Heart right ventricle (tissue), 16 donors: ENCODE measurements around the gene HRAS. TPM values are rescaled to one million over a fixed set of nuclear protein-coding genes. Genes with fewer than 3 reads are reported as not detected.

Experiments
- ATAC-seq, 8 donors: fragments of 200-7000 bp; cut with Tn5 transposase; one replicate each; pipeline ENCODE4 v1.9.1; 2020; ENCODE audit warnings: mild to moderate bottlenecking in 8 of 8, moderate library complexity in 8 of 8, moderate number of reproducible peaks in 1 of 8
- DNase-seq, 2 donors: peaks; one replicate each; pipeline ENCODE4 v3.0.0-alpha.2; 2020
- H3K27ac ChIP-seq, 10 donors: fragments of 200-600 bp; sonication (generic) in 2 of 10; one replicate each; pipeline versions ENCODE4 v1.5.0 to v1.8.0; 2020 to 2022; ENCODE audit warnings: mild to moderate bottlenecking in 3 of 10
- H3K27me3 ChIP-seq, 7 donors: fragments of 200-600 bp; one replicate each; pipeline ENCODE4 v1.8.0; 2021 to 2022; ENCODE audit warnings: mild to moderate bottlenecking in 2 of 7
- H3K36me3 ChIP-seq, 9 donors: fragments of 200-600 bp; sonication (generic) in 1 of 9; one replicate each; pipeline versions ENCODE4 v1.5.0 to v1.8.0; 2020 to 2022; ENCODE audit warnings: mild to moderate bottlenecking in 2 of 9
- H3K4me1 ChIP-seq, 9 donors: fragments of 200-600 bp; sonication (generic) in 1 of 9; one replicate each; pipeline versions ENCODE4 v1.5.0 to v1.8.0; 2020 to 2022; ENCODE audit warnings: mild to moderate bottlenecking in 4 of 9
- H3K4me3 ChIP-seq, 10 donors: fragments of 200-600 bp; sonication (generic) in 2 of 10; one replicate each; pipeline versions ENCODE4 v1.5.0 to v1.8.0; 2020 to 2022; ENCODE audit warnings: mild to moderate bottlenecking in 7 of 10, moderate library complexity in 2 of 10
- H3K9me3 ChIP-seq, 11 donors: fragments of 200-600 bp in 10 of 11; sonication (generic) in 2 of 11; one replicate each; pipeline versions ENCODE4 v1.5.0 to v1.8.0; 2013 to 2022; ENCODE audit warnings: mild to moderate bottlenecking in 2 of 11, control low read depth in 1 of 11, moderate library complexity in 1 of 11
- WGBS, 2 donors: extraction: QIAGEN DNeasy Blood & Tissue Kit; methylation state at CpG; one replicate each; pipeline ENCODE4 v1.1.7; 2013; ENCODE audit warnings: inconsistent platforms in 1 of 2; 5-methylcytosine and 5-hydroxymethylcytosine counted together
- intact Hi-C, 10 donors: fragments of 100-400 bp; cut with DNase I; formaldehyde crosslinking; loops; one replicate each; pipeline versions ENCODE4 v1.11.1 to v1.14.2; 2022
- polyA plus RNA-seq, 2 donors: library from polyadenylated mRNA; stranded (reverse); fragments of 200-250 nt; gene quantifications; one replicate each; pipeline ENCODE4 v1.2.3, GENCODE V29; 2013
- total RNA-seq, 10 donors: library from RNA; stranded (reverse); fragmentation: NEBNext Ultra II Directional in 3 of 10; extraction: Animal tissue kit (Norgen Biotek cat#: 25700) in 3 of 10; gene quantifications; one replicate each; pipeline versions ENCODE4 v1.2.1 to v1.2.4, GENCODE V29; 2021 to 2023
- TF ChIP-seq, protein P1 (sequence below), 9 donors: fragments of 200-600 bp; sonication (generic) in 2 of 9; IDR thresholded peaks; one replicate each; pipeline versions ENCODE4 v1.5.0 to v1.8.0; 2021 to 2022; ENCODE audit warnings: antibody characterized with exemption in 9 of 9, mild to moderate bottlenecking in 5 of 9, moderate library complexity in 1 of 9
- donor health status: Arrhythmogenic right ventricular cardiomyopathy.
- donor health status: ischemic (EF 13 %, LVEDD 7.1; RV severe dilation, severe dysfunction).
- donor health status: healthy with polysubstance abuse.
- donor health status: DM: no; HTN: yes; CAD: no.
- donor health status: DM: no; HTN: no; CAD: no.
- donor health status: ischemic (EF 25% LVEDD 6.9; RV normal size, moderate dysfunction).
- donor health status: ischemic (EF 25% LVEDD 5.7; RV mildly dilated, moderate dysfunction).
- donor health status: healthy.
- donor health status: DM: yes; HTN: yes; CAD: no.
- donor health status: Ischemic cardiomyopathy.
- donor health status: ischemic (EF 35%, LVEDD 5.7; RV mildly dilated, moderate dysfunction).
- donor health status: nonischemic (EF 11% LVEDD 7.7; RV severe dilation, severe dysfunction).
- donor health status: DM: yes; HTN: yes; CAD: no.
- donor health status: PGD.
- donor health status: ischemic (EF 29% LVEDD 5.4; RV normal size, mild dysfunction).
- donor health status: nonischemic (EF 23%, LVEDD 6.1; RV moderate dilation, normal function).

Gene HRAS
- total and polyA plus RNA-seq, 12 donors: 44.7 to 132 (median 56.4) TPM

DNA sequence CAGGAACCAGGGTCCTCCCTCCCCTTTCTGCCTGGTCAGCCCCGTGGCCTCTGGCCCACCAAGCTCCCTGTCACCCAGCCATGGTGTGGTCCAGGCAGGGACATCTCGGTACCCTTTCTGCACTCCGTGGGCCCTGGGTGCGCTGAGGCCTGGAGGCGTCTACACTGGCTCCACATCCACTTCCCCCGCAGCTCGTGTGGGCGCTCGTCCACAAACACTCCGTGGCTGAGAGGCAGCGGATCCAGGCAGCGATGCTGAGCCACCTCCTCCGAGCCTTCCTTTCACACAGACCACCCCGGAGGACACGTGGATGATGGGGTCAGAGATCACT is 44.5 kb downstream of the HRAS start:
- TF ChIP-seq, protein P1, sequence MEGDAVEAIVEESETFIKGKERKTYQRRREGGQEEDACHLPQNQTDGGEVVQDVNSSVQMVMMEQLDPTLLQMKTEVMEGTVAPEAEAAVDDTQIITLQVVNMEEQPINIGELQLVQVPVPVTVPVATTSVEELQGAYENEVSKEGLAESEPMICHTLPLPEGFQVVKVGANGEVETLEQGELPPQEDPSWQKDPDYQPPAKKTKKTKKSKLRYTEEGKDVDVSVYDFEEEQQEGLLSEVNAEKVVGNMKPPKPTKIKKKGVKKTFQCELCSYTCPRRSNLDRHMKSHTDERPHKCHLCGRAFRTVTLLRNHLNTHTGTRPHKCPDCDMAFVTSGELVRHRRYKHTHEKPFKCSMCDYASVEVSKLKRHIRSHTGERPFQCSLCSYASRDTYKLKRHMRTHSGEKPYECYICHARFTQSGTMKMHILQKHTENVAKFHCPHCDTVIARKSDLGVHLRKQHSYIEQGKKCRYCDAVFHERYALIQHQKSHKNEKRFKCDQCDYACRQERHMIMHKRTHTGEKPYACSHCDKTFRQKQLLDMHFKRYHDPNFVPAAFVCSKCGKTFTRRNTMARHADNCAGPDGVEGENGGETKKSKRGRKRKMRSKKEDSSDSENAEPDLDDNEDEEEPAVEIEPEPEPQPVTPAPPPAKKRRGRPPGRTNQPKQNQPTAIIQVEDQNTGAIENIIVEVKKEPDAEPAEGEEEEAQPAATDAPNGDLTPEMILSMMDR (IDR thresholded peaks at IDR 0.05): no peak
- Histone ChIP-seq H3K4me3 (no peak overlapping the region), H3K9me3 (no peaks in the 10 kb centered on the region), H3K27me3 (no peaks in the 10 kb centered on the region), H3K4me1 (peaks cover 0 to 9% (median 0%) of the 10 kb centered on the region in 9 donors), H3K27ac (no peak overlapping the region), H3K36me3 (peaks cover 0 to 78% (median 21%) of the 10 kb centered on the region in 9 donors)
- DNase-seq: no peak
- intact Hi-C loops: no loop called here
- no peak for ATAC-seq
- WGBS, 2 donors: 91 to 92% methylated on average over 15 of the region's 15 CpGs

DNA sequence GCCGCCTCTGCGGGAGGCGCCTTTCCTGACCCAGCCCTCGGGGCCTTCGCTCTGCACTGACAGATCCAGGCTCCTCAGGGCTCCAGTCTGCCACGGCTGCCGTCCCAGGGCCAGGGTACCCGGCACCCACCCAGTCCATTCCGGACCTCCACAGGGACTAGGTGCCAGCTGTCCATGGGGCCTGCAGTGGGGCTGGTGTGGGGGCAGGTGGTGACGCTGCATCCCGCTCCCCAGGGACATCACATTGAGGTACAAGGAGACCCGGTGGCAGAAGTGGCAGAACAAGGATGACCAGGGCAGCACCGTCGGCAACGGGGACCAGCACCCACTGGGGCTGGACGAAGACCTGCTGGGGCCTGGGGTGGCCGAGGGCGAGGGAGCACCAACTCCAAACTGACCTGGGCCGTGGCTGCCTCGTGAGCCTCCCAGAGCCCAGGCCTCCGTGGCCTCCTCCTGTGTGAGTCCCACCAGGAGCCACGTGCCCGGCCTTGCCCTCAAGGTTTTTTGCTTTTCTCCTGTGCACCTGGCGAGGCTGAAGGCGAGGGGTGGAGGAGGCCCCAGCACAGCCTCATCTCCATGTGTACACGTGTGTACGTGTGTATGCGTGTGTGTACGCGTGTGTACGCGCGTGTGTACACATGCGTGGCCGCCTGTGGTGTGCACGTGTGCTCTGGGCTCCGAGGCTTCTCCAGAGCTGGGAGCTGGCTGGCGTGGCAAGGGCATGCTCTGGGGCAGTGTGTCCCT is 45.0 kb downstream of the HRAS start:
- ATAC-seq (no peak), DNase-seq (no peak)
- WGBS, 2 donors: 94 to 95% methylated on average over 38 of the region's 38 CpGs
- TF ChIP-seq, protein P1 (IDR thresholded peaks at IDR 0.05): no peak
- peaks cover 0 to 72% (median 21%) of the 10 kb centered on the region in 9 donors for H3K36me3 ChIP-seq
- intact Hi-C loops: no loop called here
- H3K27me3 ChIP-seq: no peaks in the 10 kb centered on the region
- no peak overlapping the region for H3K4me3 ChIP-seq
- H3K4me1 ChIP-seq: peaks cover 0 to 4% (median 0%) of the 10 kb centered on the region in 9 donors
- no peak overlapping the region for H3K27ac ChIP-seq
- no peaks in the 10 kb centered on the region for H3K9me3 ChIP-seq

DNA sequence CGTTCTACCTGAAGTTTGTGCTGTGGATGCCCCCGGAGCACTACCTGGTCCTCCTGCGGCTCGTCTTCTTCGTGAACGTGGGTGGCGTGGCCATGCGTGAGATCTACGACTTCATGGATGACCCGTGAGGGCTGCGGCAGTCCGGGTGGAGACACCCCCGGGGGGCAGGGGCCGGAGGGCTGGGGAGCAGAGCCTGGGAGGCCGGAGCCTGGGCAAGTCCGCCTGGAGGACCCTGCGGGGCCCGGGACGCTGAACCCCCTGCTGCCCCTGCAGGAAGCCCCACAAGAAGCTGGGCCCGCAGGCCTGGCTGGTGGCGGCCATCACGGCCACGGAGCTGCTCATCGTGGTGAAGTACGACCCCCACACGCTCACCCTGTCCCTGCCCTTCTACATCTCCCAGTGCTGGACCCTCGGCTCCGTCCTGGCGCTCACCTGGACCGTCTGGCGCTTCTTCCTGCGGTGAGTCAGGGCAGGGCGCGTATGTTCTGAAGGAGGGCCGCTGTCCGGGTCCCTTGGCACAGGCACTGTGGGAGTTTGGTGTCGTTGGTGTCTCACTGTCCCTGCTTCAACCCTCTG is 45.7 kb downstream of the HRAS start:
- Histone ChIP-seq H3K9me3 (no peaks in the 10 kb centered on the region), H3K27ac (no peak overlapping the region), H3K36me3 (peaks cover 0 to 66% (median 17%) of the 10 kb centered on the region in 9 donors), H3K27me3 (no peaks in the 10 kb centered on the region), H3K4me1 (no peaks in the 10 kb centered on the region), H3K4me3 (no peak overlapping the region)
- ATAC-seq: no peak
- intact Hi-C loops: no loop called here
- TF ChIP-seq, protein P1 (IDR thresholded peaks at IDR 0.05): no peak
- WGBS, 2 donors: 94 to 95% methylated on average over 37 of the region's 37 CpGs
- no peak for DNase-seq

DNA sequence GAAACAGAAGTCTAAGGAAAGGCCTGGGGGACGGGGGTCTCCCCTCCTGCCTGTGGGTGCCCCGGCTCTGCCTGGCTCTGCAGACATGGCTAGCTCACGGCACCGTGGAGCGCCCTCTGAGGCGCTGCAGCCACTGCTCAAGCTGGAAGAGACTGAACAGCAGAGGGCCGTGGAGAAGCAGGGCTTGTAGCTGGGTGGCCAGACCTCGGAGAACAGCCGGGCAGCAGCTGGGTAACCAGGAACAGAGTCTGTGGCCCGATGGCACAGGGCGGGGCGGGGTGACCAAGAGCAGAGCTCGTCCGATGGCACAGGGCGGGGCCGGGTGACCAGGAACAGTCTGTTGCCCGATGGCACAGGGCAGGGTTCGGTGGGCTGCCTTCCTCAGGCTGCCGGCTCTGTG is 46.4 kb downstream of the HRAS start:
- Histone ChIP-seq H3K4me3 (no peak overlapping the region), H3K4me1 (no peaks in the 10 kb centered on the region), H3K9me3 (no peaks in the 10 kb centered on the region), H3K27ac (no peak overlapping the region), H3K36me3 (peaks cover 0 to 59% (median 11%) of the 10 kb centered on the region in 9 donors), H3K27me3 (no peaks in the 10 kb centered on the region)
- intact Hi-C loops: no loop called here
- TF ChIP-seq, protein P1 (IDR thresholded peaks at IDR 0.05): no peak
- WGBS, 2 donors: 95% methylated on average over 17 to 19 of the region's 19 CpGs
- ATAC-seq (no peak), DNase-seq (no peak)
